GM23248 (cell line): ENCODE results near the gene MTHFD2L. TPM values are rescaled to one million over a fixed set of nuclear protein-coding genes. Genes with fewer than 3 reads are reported as not detected.

Source experiments
- DNase-seq: peaks from one replicate; pipeline ENCODE4 v3.0.0-alpha.2; 2015
- H2AFZ ChIP-seq: fragments of 200-600 bp; sonication (generic); 2 replicates; pipeline ENCODE4 v1.6.1; 2016; ENCODE audit warnings: antibody characterized with exemption
- H3F3A ChIP-seq: fragments of 200-600 bp; sonication (generic); 2 replicates; pipeline ENCODE4 v1.6.1; 2016; ENCODE audit warnings: mild to moderate bottlenecking, antibody characterized with exemption, mixed run types; ENCODE audit not compliant: insufficient read depth
- H3K27ac ChIP-seq: fragments of 200-600 bp; sonication (generic); 2 replicates; pipeline ENCODE4 v1.5.1; 2016; ENCODE audit warnings: mild to moderate bottlenecking
- H3K27me3 ChIP-seq: fragments of 200-600 bp; sonication (generic); replicated peaks from 2 replicates; pipeline ENCODE4 v1.6.1; 2016; ENCODE audit warnings: mild to moderate bottlenecking; ENCODE audit not compliant: insufficient read depth
- H3K36me3 ChIP-seq: fragments of 200-600 bp; sonication (generic); 2 replicates; pipeline ENCODE4 v1.6.1; 2016; ENCODE audit warnings: low read depth, mild to moderate bottlenecking
- H3K4me1 ChIP-seq: fragments of 200-600 bp; sonication (generic); 2 replicates; pipeline ENCODE4 v1.6.1; 2016; ENCODE audit warnings: mild to moderate bottlenecking; ENCODE audit not compliant: insufficient read depth
- H3K4me2 ChIP-seq: fragments of 200-600 bp; sonication (generic); one replicate; pipeline ENCODE4 v1.6.1; 2016; ENCODE audit warnings: mild to moderate bottlenecking; ENCODE audit not compliant: unreplicated experiment
- H3K4me3 ChIP-seq: fragments of 200-600 bp; sonication (generic); 2 replicates; pipeline ENCODE4 v1.5.1; 2016; ENCODE audit warnings: mild to moderate bottlenecking
- H3K79me2 ChIP-seq: fragments of 200-600 bp; sonication (generic); 2 replicates; pipeline ENCODE4 v1.6.1; 2016; ENCODE audit warnings: mild to moderate bottlenecking; ENCODE audit not compliant: insufficient read depth
- H3K9ac ChIP-seq: fragments of 200-600 bp; sonication (generic); 2 replicates; pipeline ENCODE4 v1.6.1; 2016; ENCODE audit warnings: mild to moderate bottlenecking
- H3K9me2 ChIP-seq: fragments of 200-600 bp; sonication (generic); 2 replicates; pipeline ENCODE4 v1.6.1; 2016; ENCODE audit warnings: mixed run types, mild to moderate bottlenecking, moderate library complexity; ENCODE audit not compliant: insufficient read depth
- H3K9me3 ChIP-seq: fragments of 200-600 bp; sonication (generic); one replicate; pipeline ENCODE4 v1.6.1; 2017; ENCODE audit warnings: low read depth
- H4K20me1 ChIP-seq: fragments of 200-600 bp; sonication (generic); 2 replicates; pipeline ENCODE4 v1.6.0; 2016; ENCODE audit not compliant: insufficient read depth
- EZH2 ChIP-seq: fragments of 200-600 bp; sonication (generic); IDR thresholded peaks from 2 replicates; pipeline ENCODE4 v1.6.1; 2018; ENCODE audit warnings: antibody characterized with exemption, mild to moderate bottlenecking; ENCODE audit not compliant: insufficient read depth, poor library complexity, severe bottlenecking
- EZH2phosphoT487 ChIP-seq: fragments of 200-600 bp; sonication (generic); IDR thresholded peaks from 2 replicates; pipeline ENCODE4 v1.6.1; 2018; ENCODE audit warnings: antibody characterized with exemption, moderate library complexity, mild to moderate bottlenecking, low read depth; ENCODE audit not compliant: insufficient read depth
- WGBS, 2 experiments: methylation state at CpG; one replicate each; pipeline ENCODE4 v1.1.6; 2015 to 2017; ENCODE audit warnings: low lambda C conversion rate in 2 of 2, low coverage in 1 of 2; ENCODE audit errors: missing lambda C conversion rate in 2 of 2; 5-methylcytosine and 5-hydroxymethylcytosine counted together
- in situ Hi-C: fragments of 300-500 bp; cut with MboI; formaldehyde crosslinking; loops from 2 replicates; pipeline ENCODE4 v1.15.0; 2020
- polyA plus RNA-seq: library from polyadenylated mRNA; unstranded; fragments of >200 nt; fragmentation: Nextera tagmentation; extraction: Ambion mirVana; gene quantifications from 2 replicates; pipeline ENCODE4 v1.2.1, GENCODE V29; 2016
- total RNA-seq: library from RNA; depleted of rRNA; stranded (reverse); fragments of >200 nt; shearing (Covaris generic); gene quantifications from 2 replicates; pipeline ENCODE4 v1.2.3, GENCODE V29; 2014

Gene MTHFD2L
- total and polyA plus RNA-seq, 2 experiments from 2014 or later: 6.3 to 7.9 TPM

- H3K9ac ChIP-seq: no peak overlapping the region
- no peaks in the 10 kb centered on the region for H3K79me2 ChIP-seq
- in situ Hi-C loops: loop anchor here (5.0 to 25.0 kb wide), 2 partner anchors 122 to 472 kb away; no protein-coding TSS in a partner anchor
- TF ChIP-seq EZH2 (no peak), EZH2phosphoT487 (no peak)
- no peaks in the 10 kb centered on the region for H3K27me3 ChIP-seq
- H3K27ac ChIP-seq: no peak overlapping the region
- DNase-seq: no peak
- H3F3A ChIP-seq: no peaks in the 10 kb centered on the region
- no peak overlapping the region for H2AFZ ChIP-seq
- H3K4me2 ChIP-seq: no peak overlapping the region
- no peaks in the 10 kb centered on the region for H3K9me2 ChIP-seq
- no peaks in the 10 kb centered on the region for H3K4me1 ChIP-seq
- no peaks in the 10 kb centered on the region for H3K9me3 ChIP-seq
- no peak overlapping the region for H3K4me3 ChIP-seq
- H3K36me3 ChIP-seq: no peaks in the 10 kb centered on the region
- no peaks in the 10 kb centered on the region for H4K20me1 ChIP-seq
- WGBS, 2 experiments: 92 to 94% methylated on average over 4 of the region's 4 CpGs
These were observed 32.4 kb downstream of the MTHFD2L start for GRCh38 chr4:74190332-74190731.

GRCh38 chr4:74190919-74191397, 33.0 kb downstream of the MTHFD2L start:
- no peak for TF ChIP-seq EZH2phosphoT487
- TF ChIP-seq EZH2: no peak
- Histone ChIP-seq H3K9me2 (no peaks in the 10 kb centered on the region), H3K27ac (no peak overlapping the region), H3K4me3 (no peak overlapping the region), H3K9me3 (no peaks in the 10 kb centered on the region), H2AFZ (no peak overlapping the region), H3K4me2 (no peak overlapping the region), H3K36me3 (no peaks in the 10 kb centered on the region), H4K20me1 (no peaks in the 10 kb centered on the region), H3K79me2 (no peaks in the 10 kb centered on the region), H3K9ac (no peak overlapping the region), H3F3A (no peaks in the 10 kb centered on the region), H3K27me3 (no peaks in the 10 kb centered on the region), H3K4me1 (no peaks in the 10 kb centered on the region)
- in situ Hi-C loops: loop anchor here (5.0 to 25.0 kb wide), 2 partner anchors 121 to 471 kb away; no protein-coding TSS in a partner anchor
- 70 to 71% methylated on average over 4 of the region's 4 CpGs for WGBS, 2 experiments
- no peak for DNase-seq

GRCh38 chr4:74197080-74197479, 39.2 kb downstream of the MTHFD2L start:
- H3K9me3 ChIP-seq: no peaks in the 10 kb centered on the region
- no peaks in the 10 kb centered on the region for H3K36me3 ChIP-seq
- H3K9ac ChIP-seq: no peak overlapping the region
- in situ Hi-C loops: loop anchor here (25.0 kb wide), 1 partner anchor 465 kb away; no protein-coding TSS in a partner anchor
- H3K9me2 ChIP-seq: no peaks in the 10 kb centered on the region
- TF ChIP-seq EZH2phosphoT487 (no peak), EZH2 (no peak)
- H4K20me1 ChIP-seq: no peaks in the 10 kb centered on the region
- no peaks in the 10 kb centered on the region for H3F3A ChIP-seq
- no peaks in the 10 kb centered on the region for H3K27me3 ChIP-seq
- no peaks in the 10 kb centered on the region for H3K79me2 ChIP-seq
- no peaks in the 10 kb centered on the region for H3K4me1 ChIP-seq
- DNase-seq: no peak
- H2AFZ ChIP-seq: no peak overlapping the region
- WGBS, 2 experiments: 58 to 73% methylated on average over 1 of the region's 1 CpG
- no peak overlapping the region for H3K4me2 ChIP-seq
- no peak overlapping the region for H3K4me3 ChIP-seq
- H3K27ac ChIP-seq: no peak overlapping the region

GRCh38 chr4:74202062-74202586, 44.2 kb downstream of the MTHFD2L start:
- H3K27me3 ChIP-seq: no peaks in the 10 kb centered on the region
- H3K79me2 ChIP-seq: no peaks in the 10 kb centered on the region
- H3K9me2 ChIP-seq: no peaks in the 10 kb centered on the region; the same call in 1 of the 2 replicates
- no peak overlapping the region for H3K4me3 ChIP-seq
- H4K20me1 ChIP-seq: no peaks in the 10 kb centered on the region
- TF ChIP-seq EZH2phosphoT487 (no peak), EZH2 (no peak)
- no peak overlapping the region for H2AFZ ChIP-seq
- no peaks in the 10 kb centered on the region for H3K36me3 ChIP-seq
- H3F3A ChIP-seq: peaks cover 19% of the 10 kb centered on the region
- H3K9me3 ChIP-seq: no peaks in the 10 kb centered on the region
- no peak for DNase-seq
- in situ Hi-C loops: no loop called here
- no peak overlapping the region for H3K4me2 ChIP-seq
- peaks cover 20% of the 10 kb centered on the region for H3K4me1 ChIP-seq
- no peak overlapping the region for H3K9ac ChIP-seq
- WGBS, 2 experiments: 80 to 82% methylated on average over 5 of the region's 5 CpGs
- no peak overlapping the region for H3K27ac ChIP-seq
